GM12873 (cell line): ENCODE measurements around the gene ABCF3.

Source experiments
- CTCF ChIP-seq: IDR thresholded peaks from 2 replicates; pipeline ENCODE4 v1.5.1; 2012; ENCODE audit warnings: low read depth, mild to moderate bottlenecking, moderate library complexity, low read length, control low read depth; ENCODE audit not compliant: insufficient read depth; ENCODE audit errors: missing control alignments

Gene ABCF3

GRCh38 chr3:184192889-184193288, 6.9 kb downstream of the ABCF3 start:
- TF ChIP-seq CTCF = no peak

GRCh38 chr3:184193991-184194539, 8.1 kb downstream of the ABCF3 start:
- TF ChIP-seq CTCF = no peak

- TF ChIP-seq CTCF = no peak
These were observed 10.5 kb downstream of the ABCF3 start for GRCh38 chr3:184196536-184196935.

GRCh38 chr3:184198509-184198908, 12.5 kb downstream of the ABCF3 start:
- no peak for TF ChIP-seq CTCF

- TF ChIP-seq CTCF = no peak
These were observed 14.8 kb downstream of the ABCF3 start for GRCh38 chr3:184200825-184201224.

GRCh38 chr3:184203526-184203925, 17.5 kb downstream of the ABCF3 start:
- no peak for TF ChIP-seq CTCF

GRCh38 chr3:184209146-184209923, 23.3 kb downstream of the ABCF3 start:
- no peak for TF ChIP-seq CTCF
